Activated T-helper 17 cell treated with anti-CD3 and anti-CD28 coated beads, Interleukin-2, amount 50 U/mL, for 72 hours (primary cell): ENCODE data around the gene WDR73. TPM values are rescaled to one million over a fixed set of nuclear protein-coding genes. Genes with fewer than 3 reads are reported as not detected.
"Not testable (repeated sequence)": the region's sequence is repeated elsewhere in the genome, so short reads cannot be mapped to it uniquely, and the experiment has no call there.

ENCODE experiments used
- ATAC-seq: fragments of 150-1000 bp; cut with Tn5 transposase; replicated peaks from 2 replicates; pipeline ENCODE4 v1.10.0; 2021; ENCODE audit warnings: mild to moderate bottlenecking, moderate library complexity
- H3K27ac Mint-ChIP-seq: one replicate; pipeline ENCODE4 v1.8.0; 2022; ENCODE audit warnings: mixed read lengths
- H3K27me3 Mint-ChIP-seq: one replicate; pipeline ENCODE4 v1.8.0; 2022; ENCODE audit warnings: mixed read lengths
- H3K36me3 Mint-ChIP-seq: one replicate; pipeline ENCODE4 v1.8.0; 2022; ENCODE audit warnings: low read depth, mild to moderate bottlenecking, mixed read lengths
- H3K4me1 Mint-ChIP-seq: one replicate; pipeline ENCODE4 v1.8.0; 2022; ENCODE audit warnings: mixed read lengths
- H3K4me3 Mint-ChIP-seq: one replicate; pipeline ENCODE4 v1.8.0; 2022; ENCODE audit warnings: mild to moderate bottlenecking, mixed read lengths
- H3K9me3 Mint-ChIP-seq: one replicate; pipeline ENCODE4 v1.8.0; 2022; ENCODE audit warnings: mixed read lengths
- total RNA-seq, 2 donors: library from RNA; stranded (reverse); gene quantifications; one replicate each; pipeline ENCODE4 v1.2.3, GENCODE V29; 2022

WDR73 gene
- total RNA-seq = 10 to 100 TPM; 14.8 to 22.5 TPM

DNA sequence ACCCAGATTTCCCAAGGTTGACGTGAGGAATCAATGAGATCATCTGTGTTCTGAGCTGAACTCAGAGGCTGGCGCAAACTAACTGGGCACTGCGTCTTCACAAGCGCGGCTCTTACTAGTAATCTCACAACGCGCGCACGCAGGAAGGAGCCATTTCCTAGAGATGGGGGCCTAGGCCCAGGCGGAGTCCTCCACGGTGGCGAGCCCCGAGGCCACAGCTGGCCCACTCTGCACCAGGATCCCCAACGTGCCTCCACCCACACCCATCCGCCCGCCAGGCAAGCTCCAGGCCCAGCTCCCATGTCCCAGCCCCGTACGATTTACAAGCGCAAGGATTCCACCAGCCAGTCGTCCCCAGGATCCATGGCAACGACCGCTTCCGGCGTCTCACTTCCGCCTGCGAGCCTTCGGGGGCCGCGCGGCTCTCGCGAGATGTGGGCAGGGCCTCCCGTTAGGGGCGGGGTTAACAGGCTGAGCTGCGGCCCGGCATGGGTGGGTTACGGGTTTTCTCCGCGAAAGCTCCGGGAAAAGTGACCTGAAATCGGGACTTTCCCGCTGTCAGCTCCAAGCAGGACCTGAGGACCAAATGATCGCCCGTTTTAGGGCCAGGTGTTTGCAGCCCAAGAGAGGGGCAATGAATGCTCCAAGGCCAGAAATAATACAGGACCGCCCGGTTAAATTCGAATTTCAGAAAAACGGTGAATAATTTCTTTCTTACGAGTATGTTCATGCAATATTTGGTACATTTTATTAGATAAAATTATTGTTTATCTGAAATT, at the start of gene WDR73:
Gene WDR73, minus strand, starts transcription at position 374 of the 779 bp plus-strand sequence. Its CDS starts 9 bp downstream, at position 365.
- peaks cover 32% of the 10 kb centered on the region for H3K4me1 Mint-ChIP-seq
- H3K27ac Mint-ChIP-seq = peak within 1 kb of the TSS; percentile 96
- H3K27me3 Mint-ChIP-seq = no peaks in the 10 kb centered on the region
- H3K36me3 Mint-ChIP-seq = peaks cover 41% of the 10 kb centered on the region
- H3K4me3 Mint-ChIP-seq = peak within 1 kb of the TSS; percentile 93
- H3K9me3 Mint-ChIP-seq = no peaks in the 10 kb centered on the region
- peak; percentile 87 for ATAC-seq

DNA sequence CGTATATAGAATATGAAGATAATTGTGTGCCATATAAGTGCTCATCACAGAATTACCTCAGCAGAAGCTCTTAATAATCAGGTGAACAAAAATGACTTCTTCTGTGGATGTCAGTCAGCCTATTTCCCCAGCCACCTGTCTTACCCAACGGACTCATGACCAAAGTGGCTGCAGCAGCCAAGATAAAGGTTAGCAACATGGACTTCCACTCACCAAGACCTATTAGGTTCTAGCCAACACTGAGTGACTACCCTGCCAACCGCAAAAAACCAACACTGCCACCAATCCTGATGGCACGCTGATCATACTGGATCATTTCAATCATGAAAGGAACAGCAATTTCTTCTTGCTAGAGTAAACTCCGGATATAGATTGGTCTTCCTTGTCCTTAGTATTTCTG, 49.7 kb upstream of the WDR73 start:
- ATAC-seq = no peak
- Mint-ChIP-seq H3K36me3 (peaks cover 71% of the 10 kb centered on the region), H3K9me3 (no peaks in the 10 kb centered on the region), H3K4me1 (peaks cover 50% of the 10 kb centered on the region), H3K27me3 (no peaks in the 10 kb centered on the region), H3K4me3 (no peak overlapping the region), H3K27ac (no peak overlapping the region)

DNA sequence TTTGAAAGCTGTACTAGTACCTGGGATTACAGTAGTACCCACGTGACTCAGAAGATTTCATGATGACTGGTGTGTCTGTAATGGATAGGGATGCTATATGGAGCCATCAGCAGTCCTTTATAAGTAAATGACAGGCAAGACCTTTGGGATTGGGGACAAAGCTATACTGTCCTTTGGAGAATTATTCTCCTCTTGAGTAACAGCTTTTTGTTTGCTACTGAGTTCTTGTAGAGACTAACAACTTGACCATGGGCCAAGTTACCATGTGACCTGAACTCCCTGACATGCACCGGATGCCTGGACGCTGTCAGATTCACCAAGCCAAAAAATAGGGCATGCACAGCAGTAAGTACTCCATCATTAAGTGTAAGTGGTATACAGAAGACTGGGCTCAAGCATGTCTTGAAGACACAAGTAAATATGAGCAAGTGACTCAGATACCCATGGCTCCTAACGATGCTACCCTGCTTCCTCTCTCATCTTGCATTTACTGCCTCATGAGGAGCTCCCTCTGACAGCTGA, 48.9 kb upstream of the WDR73 start:
- H3K27ac Mint-ChIP-seq = peak overlapping the region; percentile 18
- H3K9me3 Mint-ChIP-seq = no peaks in the 10 kb centered on the region
- H3K36me3 Mint-ChIP-seq = peaks cover 66% of the 10 kb centered on the region
- no peak overlapping the region for H3K4me3 Mint-ChIP-seq
- peaks cover 46% of the 10 kb centered on the region for H3K4me1 Mint-ChIP-seq
- ATAC-seq = peak; percentile 58
- H3K27me3 Mint-ChIP-seq = no peaks in the 10 kb centered on the region

DNA sequence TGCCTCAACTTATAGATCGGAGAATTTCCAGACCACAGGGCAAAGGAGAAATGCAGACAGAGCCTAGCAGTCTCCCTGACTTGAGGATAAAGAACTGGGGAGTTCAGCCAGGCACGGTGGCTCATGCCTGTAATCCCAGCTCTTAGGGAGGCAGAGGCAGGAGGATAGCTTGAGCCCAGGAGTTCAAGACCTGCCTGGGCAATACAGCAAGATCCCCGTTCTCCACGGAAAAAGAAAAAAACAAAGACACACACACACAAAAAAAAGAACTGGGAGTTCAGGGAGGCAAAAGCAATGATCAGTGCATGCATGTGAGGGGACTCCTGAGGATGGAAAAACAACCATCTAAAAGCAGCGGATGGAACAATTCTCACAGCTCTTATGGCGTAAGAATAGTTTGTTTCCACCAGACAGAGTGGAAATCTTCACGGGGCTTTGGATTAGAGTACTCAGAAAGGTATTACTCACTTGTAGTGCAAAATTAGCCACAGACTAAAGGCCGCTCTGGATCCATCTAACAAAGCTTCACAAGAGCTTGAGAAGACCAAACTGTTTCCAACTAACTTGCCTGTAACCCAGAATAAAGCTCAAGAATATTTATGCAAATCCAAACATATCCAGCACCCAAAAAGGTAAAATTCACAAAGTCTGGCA, 45.6 kb upstream of the WDR73 start:
- H3K4me3 Mint-ChIP-seq = peak overlapping the region; percentile 72
- peaks cover 41% of the 10 kb centered on the region for H3K4me1 Mint-ChIP-seq
- no peaks in the 10 kb centered on the region for H3K9me3 Mint-ChIP-seq
- ATAC-seq = peak; percentile 87
- peak overlapping the region; percentile 82 for H3K27ac Mint-ChIP-seq
- no peaks in the 10 kb centered on the region for H3K27me3 Mint-ChIP-seq
- H3K36me3 Mint-ChIP-seq = peaks cover 43% of the 10 kb centered on the region

DNA sequence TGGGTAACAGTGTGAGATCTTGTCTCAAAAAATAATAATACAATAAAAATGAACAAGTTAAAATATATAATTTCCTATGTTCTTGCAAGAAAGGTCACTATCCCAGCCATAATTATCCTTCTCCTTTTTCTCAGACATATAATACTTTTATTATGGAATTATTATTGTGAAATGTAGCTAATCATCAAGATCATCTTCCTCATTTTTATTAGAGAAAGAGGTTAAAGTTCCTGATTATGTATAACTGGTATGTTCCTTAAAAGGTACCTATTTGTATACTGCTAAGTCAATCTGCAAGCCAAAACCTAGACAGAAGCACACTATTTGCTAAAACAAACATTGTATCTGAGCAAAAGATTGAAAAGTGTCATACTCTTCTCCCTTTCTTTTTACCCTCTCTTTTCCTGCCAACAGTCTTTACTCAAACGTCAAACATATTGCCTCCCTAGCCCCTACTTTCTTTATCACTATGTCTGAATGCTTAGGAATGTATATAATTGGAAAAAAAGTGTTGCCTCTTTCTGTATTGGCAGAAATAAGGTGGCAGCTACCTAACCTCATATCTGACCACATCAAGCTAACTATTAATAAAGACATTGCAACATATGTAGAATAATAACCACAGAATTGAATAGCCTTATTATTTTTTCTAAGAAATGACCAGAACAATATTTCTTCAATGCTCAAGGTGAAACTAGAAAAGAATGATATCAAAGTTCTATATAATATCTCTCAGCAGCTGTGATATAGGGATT, 43.3 kb upstream of the WDR73 start:
- Mint-ChIP-seq H3K36me3 (peaks cover 41% of the 10 kb centered on the region), H3K4me1 (peaks cover 19% of the 10 kb centered on the region), H3K4me3 (peak overlapping the region; percentile 2), H3K27ac (peak overlapping the region; percentile 10), H3K9me3 (no peaks in the 10 kb centered on the region), H3K27me3 (no peaks in the 10 kb centered on the region)
- no peak for ATAC-seq

DNA sequence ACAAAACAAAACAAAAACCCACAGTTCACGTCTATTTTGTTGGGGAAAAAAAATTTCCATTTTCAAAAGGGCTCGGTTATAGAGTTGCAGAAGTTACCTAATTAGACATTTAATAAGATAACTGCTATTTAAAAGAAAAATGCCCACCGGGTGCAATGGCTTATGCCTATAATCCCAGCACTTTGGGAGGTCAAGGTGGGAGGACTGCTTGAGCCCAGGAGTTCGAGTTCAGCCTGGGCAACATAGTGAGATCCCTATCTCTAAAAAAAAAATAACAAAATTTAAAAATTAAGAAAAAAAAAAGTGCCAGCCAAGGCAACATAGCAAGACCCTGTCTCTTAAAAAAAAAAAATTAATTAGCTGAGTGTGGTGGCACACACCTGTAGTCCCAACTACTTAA, 42.7 kb upstream of the WDR73 start:
- Mint-ChIP-seq H3K9me3 (no peaks in the 10 kb centered on the region), H3K27me3 (no peaks in the 10 kb centered on the region), H3K36me3 (peaks cover 46% of the 10 kb centered on the region), H3K4me3 (no peak overlapping the region), H3K27ac (no peak overlapping the region), H3K4me1 (peaks cover 19% of the 10 kb centered on the region)
- no peak for ATAC-seq

DNA sequence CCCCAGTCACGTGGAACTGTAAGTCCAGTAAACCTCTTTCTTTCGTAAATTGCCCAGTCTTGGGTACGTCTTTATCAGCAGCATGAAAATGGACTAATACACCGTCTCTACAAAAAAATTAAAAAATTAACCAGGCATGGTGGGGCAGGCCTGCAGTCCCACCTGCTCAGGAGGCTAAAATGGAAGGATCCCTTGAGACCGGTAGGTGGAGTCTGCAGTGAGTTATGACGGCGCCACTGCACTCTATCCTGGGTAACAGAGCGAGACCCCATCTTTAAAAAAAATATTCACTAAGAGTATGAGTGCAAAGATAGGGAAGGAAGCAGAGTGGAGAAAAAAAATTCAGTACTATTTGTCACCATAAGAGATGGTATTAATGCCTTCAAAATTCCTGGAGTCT, 36.3 kb upstream of the WDR73 start:
- no peak overlapping the region for H3K4me3 Mint-ChIP-seq
- H3K27ac Mint-ChIP-seq = no peak overlapping the region
- H3K36me3 Mint-ChIP-seq = peaks cover 77% of the 10 kb centered on the region

DNA sequence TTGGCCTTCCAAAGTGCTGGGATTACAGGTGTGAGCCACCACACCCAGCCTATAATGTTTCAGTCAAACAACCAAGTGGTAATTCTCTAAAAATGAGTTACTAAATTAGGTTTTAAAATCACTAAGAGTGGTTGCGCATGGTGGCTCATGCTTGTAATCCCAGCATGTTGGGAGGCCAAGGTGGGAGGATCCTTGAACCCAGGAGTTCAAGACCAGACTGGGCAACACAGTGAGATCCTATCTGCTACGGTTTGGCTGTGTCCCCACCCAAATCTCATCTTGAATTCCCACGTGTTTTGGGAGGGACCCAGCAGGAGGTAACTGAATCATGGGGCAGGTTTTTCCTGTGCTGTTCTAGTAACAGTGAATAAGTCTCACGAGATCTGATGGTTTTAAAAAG, 35.8 kb upstream of the WDR73 start:
- no peak overlapping the region for H3K4me3 Mint-ChIP-seq
- no peak overlapping the region for H3K27ac Mint-ChIP-seq
- H3K36me3 Mint-ChIP-seq = peaks cover 82% of the 10 kb centered on the region
- H3K9me3 Mint-ChIP-seq = no peaks in the 10 kb centered on the region
- H3K4me1 Mint-ChIP-seq = peaks cover 8% of the 10 kb centered on the region
- H3K27me3 Mint-ChIP-seq = no peaks in the 10 kb centered on the region
- ATAC-seq = no peak

More for the DNA sequence above, 36.3 kb upstream of the WDR73 start:
- peaks cover 8% of the 10 kb centered on the region for H3K4me1 Mint-ChIP-seq
- H3K27me3 Mint-ChIP-seq = no peaks in the 10 kb centered on the region
- no peaks in the 10 kb centered on the region for H3K9me3 Mint-ChIP-seq
- ATAC-seq = no peak

DNA sequence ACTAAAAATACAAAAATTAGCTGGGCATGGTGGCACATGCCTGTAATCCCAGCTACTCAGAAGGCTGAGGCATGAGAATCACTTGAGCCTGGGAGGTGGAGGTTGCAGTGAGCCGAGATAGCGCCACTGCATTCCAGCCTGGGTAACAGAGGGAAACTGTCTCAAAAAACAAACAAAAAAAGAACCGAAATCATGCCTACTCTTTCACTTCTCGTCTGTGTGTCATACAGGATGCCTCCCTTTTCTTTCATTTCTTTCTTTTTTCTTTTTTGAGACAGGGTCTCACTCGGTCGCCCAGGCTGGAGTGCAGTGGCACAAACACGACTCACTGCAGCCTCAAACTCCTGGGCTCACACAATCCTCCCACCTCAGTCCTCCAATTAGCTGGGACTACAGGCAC, 32.4 kb upstream of the WDR73 start:
- peaks cover 23% of the 10 kb centered on the region for H3K4me1 Mint-ChIP-seq
- not testable (repeated sequence) for H3K27ac Mint-ChIP-seq, H3K27me3 Mint-ChIP-seq, ATAC-seq, H3K4me3 Mint-ChIP-seq, H3K9me3 Mint-ChIP-seq
- peaks cover 95% of the 10 kb centered on the region for H3K36me3 Mint-ChIP-seq

DNA sequence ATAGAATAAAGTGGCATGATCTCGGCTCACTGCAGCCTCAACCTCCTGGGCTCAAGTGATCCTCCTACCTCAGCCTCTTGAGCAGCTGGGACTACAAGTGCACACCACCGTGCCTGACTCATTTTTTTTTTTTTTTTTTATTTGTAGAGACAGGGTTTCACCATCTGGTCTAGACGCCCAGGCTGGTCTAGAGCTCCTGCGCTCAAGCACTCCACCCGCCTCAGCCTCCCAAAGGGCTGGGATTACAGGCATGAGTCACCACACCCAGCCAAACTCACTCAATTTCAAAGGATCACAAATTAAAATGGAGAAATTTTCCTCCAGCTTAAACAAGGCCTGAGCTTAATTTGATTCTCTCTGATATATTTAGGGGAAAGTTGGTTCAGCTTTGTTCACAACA, 31.2 kb upstream of the WDR73 start:
- Mint-ChIP-seq H3K27ac (no peak overlapping the region), H3K9me3 (no peaks in the 10 kb centered on the region), H3K4me1 (peaks cover 21% of the 10 kb centered on the region), H3K4me3 (no peak overlapping the region), H3K36me3 (peaks cover 95% of the 10 kb centered on the region), H3K27me3 (no peaks in the 10 kb centered on the region)
- no peak for ATAC-seq

DNA sequence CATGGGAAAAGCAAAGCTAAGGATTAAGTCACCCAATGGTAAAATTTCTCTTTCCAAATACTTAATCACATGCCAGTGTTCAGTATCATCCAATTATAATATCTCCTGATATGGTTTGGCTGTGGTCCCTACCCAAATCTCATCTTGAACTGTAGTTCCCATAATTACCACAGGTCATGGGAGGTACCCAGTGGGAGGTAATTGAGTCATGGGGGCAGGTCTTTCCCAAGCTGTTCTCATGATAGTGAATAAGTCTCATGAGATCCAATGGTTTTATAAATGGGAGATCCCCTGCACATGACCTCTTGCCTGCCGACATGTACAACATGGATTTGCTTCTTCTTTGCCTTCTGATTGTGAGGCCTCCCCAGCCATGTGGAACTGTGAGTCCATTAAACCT, 30.0 kb upstream of the WDR73 start:
- H3K27me3 Mint-ChIP-seq = no peaks in the 10 kb centered on the region
- no peak overlapping the region for H3K4me3 Mint-ChIP-seq
- peak overlapping the region; percentile 81 for H3K27ac Mint-ChIP-seq
- ATAC-seq = no peak
- H3K9me3 Mint-ChIP-seq = no peaks in the 10 kb centered on the region
- peaks cover 21% of the 10 kb centered on the region for H3K4me1 Mint-ChIP-seq
- peaks cover 99% of the 10 kb centered on the region for H3K36me3 Mint-ChIP-seq

DNA sequence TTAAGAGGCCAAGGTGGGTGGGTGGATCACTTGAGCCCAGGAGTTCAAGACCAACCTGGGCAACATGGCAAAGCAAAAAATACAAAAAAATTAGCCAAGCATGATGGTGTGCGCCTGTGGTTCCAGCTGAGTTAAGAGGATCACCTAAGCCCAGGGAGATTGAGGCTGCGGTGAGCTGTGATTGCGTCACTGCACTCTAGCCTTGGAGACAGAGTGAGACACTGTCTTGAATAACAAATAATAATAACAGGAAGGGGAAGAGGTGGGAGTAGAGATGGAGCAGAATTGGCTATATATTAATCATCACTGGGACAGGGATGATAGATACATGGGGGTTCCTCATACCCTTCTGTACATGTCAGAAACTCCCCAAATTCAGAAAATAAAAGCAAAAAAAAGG, 27.7 kb upstream of the WDR73 start:
- peaks cover 99% of the 10 kb centered on the region for H3K36me3 Mint-ChIP-seq
- ATAC-seq = peak; percentile 98
- peak overlapping the region; percentile 54 for H3K4me3 Mint-ChIP-seq
- no peaks in the 10 kb centered on the region for H3K9me3 Mint-ChIP-seq
- peaks cover 18% of the 10 kb centered on the region for H3K4me1 Mint-ChIP-seq
- H3K27ac Mint-ChIP-seq = peak overlapping the region; percentile 81
- H3K27me3 Mint-ChIP-seq = no peaks in the 10 kb centered on the region

DNA sequence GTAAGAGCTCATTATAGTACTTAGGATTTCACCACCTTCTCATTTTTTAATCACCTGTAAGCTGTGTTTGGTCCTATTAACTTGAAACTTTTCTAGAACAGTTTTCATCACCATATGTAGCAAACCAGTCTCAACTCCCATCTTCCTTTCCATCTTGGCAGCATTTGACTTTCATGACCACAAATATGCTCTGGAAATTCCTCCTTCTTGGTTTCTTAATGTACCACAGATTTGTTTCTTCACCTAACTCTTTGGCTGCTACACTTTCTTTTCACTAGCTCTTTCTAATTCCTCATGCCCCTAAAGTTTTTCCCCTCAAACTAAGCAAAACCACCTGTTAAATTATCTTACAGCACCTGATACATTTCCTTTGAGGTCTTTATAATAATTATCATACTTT, 17.1 kb upstream of the WDR73 start:
- H3K27ac Mint-ChIP-seq = peak overlapping the region; percentile 64
- H3K4me1 Mint-ChIP-seq = peaks cover 40% of the 10 kb centered on the region
- no peak overlapping the region for H3K4me3 Mint-ChIP-seq
- H3K9me3 Mint-ChIP-seq = no peaks in the 10 kb centered on the region
- H3K36me3 Mint-ChIP-seq = peaks cover 94% of the 10 kb centered on the region
- H3K27me3 Mint-ChIP-seq = no peaks in the 10 kb centered on the region
- no peak for ATAC-seq

DNA sequence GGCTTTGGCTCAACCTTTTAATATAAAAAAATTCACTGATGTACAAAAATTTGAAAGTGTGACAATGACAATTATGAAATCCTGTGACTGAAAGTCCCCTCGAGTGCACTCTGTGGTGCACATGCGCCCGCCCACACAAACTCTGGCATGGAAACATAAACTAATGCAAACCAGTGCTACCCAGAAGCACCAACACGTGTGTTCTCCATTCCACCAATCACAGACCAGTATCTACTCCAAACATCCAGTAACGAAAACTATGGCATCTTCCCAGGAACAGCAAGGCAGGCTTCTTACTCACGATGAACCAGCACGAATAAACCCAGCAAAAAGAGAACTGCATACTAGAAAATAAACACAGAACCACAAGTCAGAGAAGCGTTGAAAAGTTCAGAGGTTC, 15.6 kb upstream of the WDR73 start:
- peaks cover 43% of the 10 kb centered on the region for H3K4me1 Mint-ChIP-seq
- peak; percentile 29 for ATAC-seq
- H3K27ac Mint-ChIP-seq = peak overlapping the region; percentile 92
- peaks cover 96% of the 10 kb centered on the region for H3K36me3 Mint-ChIP-seq
- no peaks in the 10 kb centered on the region for H3K9me3 Mint-ChIP-seq
- H3K27me3 Mint-ChIP-seq = no peaks in the 10 kb centered on the region
- peak overlapping the region; percentile 53 for H3K4me3 Mint-ChIP-seq
